Measurements from ENCODE around the gene POLR3A.

- no peak for TF ChIP-seq CTCF (IDR thresholded peaks at IDR 0.05)
- TF ChIP-seq POLR2A (IDR thresholded peaks at IDR 0.05), result no peak
Measured at GRCh38 chr10:77961668-77962067, 67.6 kb downstream of the POLR3A start.
